CD14-positive monocyte (primary cell): ENCODE results near the gene FGGY. TPM values are rescaled to one million over a fixed set of nuclear protein-coding genes. Genes with fewer than 3 reads are reported as not detected.

Source experiments
- DNase-seq, 3 donors: peaks; one replicate each; pipeline ENCODE4 v3.0.0-alpha.2; 2011 to 2022
- H2AFZ ChIP-seq: 2 replicates; pipeline ENCODE4 v1.6.0; 2012; ENCODE audit warnings: mild to moderate bottlenecking, low read depth, low read length, inconsistent platforms; ENCODE audit not compliant: insufficient read depth, poor library complexity, severe bottlenecking
- H3K27ac ChIP-seq, 2 donors: 1 replicate in 1 of 2; 2 replicates in 1 of 2; pipeline ENCODE4 v1.5.1; 2012 to 2013; ENCODE audit warnings: low read length in 2 of 2, control low read depth in 1 of 2, inconsistent platforms in 1 of 2, low read depth in 1 of 2, mild to moderate bottlenecking in 1 of 2
- H3K27me3 ChIP-seq, 2 donors: one replicate each; pipeline versions ENCODE4 v1.6.0 to v1.6.1; 2011 to 2013; ENCODE audit warnings: low read length in 2 of 2; ENCODE audit not compliant: control insufficient read depth in 2 of 2, insufficient read depth in 2 of 2
- H3K36me3 ChIP-seq, 2 donors: replicated peaks in 1 of 2; 1 replicate in 1 of 2; 2 replicates in 1 of 2; pipeline versions ENCODE4 v1.5.1 to v1.6.1; 2012 to 2013; ENCODE audit warnings: low read length in 2 of 2, control low read depth in 1 of 2, inconsistent platforms in 1 of 2, mild to moderate bottlenecking in 1 of 2; ENCODE audit not compliant: insufficient read depth in 2 of 2, control insufficient read depth in 1 of 2
- H3K4me1 ChIP-seq, 2 donors: 1 replicate in 1 of 2; 2 replicates in 1 of 2; pipeline versions ENCODE4 v1.5.1 to v1.6.1; 2012 to 2013; ENCODE audit warnings: low read length in 2 of 2, control low read depth in 1 of 2, inconsistent platforms in 1 of 2, mild to moderate bottlenecking in 1 of 2, moderate library complexity in 1 of 2; ENCODE audit not compliant: insufficient read depth in 2 of 2, control insufficient read depth in 1 of 2
- H3K4me2 ChIP-seq: replicated peaks from 2 replicates; pipeline ENCODE3; 2012; ENCODE audit warnings: low read length, moderate library complexity, mild to moderate bottlenecking; ENCODE audit not compliant: poor library complexity, severe bottlenecking; ENCODE audit errors: extremely low read depth
- H3K4me3 ChIP-seq, 3 experiments: fragments of 200-600 bp in 1 of 3; sonication (generic) in 1 of 3; replicated peaks in 1 of 3; 1 replicate in 2 of 3; 2 replicates in 1 of 3; pipeline ENCODE4 v1.5.1; 2011 to 2013; ENCODE audit warnings: low read length in 3 of 3, mild to moderate bottlenecking in 3 of 3, control low read depth in 2 of 3, low read depth in 2 of 3, inconsistent platforms in 1 of 3, moderate library complexity in 1 of 3
- H3K79me2 ChIP-seq: 2 replicates; pipeline ENCODE4 v1.6.0; 2012; ENCODE audit warnings: mild to moderate bottlenecking, control low read depth, inconsistent platforms, low read length, moderate library complexity; ENCODE audit not compliant: insufficient read depth
- H3K9ac ChIP-seq: 2 replicates; pipeline ENCODE4 v1.6.0; 2017; ENCODE audit warnings: low read length, mild to moderate bottlenecking; ENCODE audit not compliant: insufficient read depth, poor library complexity, severe bottlenecking
- H3K9me3 ChIP-seq, 2 donors: replicated peaks in 1 of 2; 1 replicate in 1 of 2; 2 replicates in 1 of 2; pipeline versions ENCODE4 v1.5.1 to v1.6.1; 2012 to 2013; ENCODE audit warnings: low read length in 2 of 2, control low read depth in 1 of 2; ENCODE audit not compliant: control insufficient read depth in 1 of 2, insufficient read depth in 1 of 2
- H4K20me1 ChIP-seq: 2 replicates; pipeline ENCODE4 v1.6.0; 2012; ENCODE audit warnings: mild to moderate bottlenecking, low read length, control low read depth, moderate library complexity; ENCODE audit not compliant: insufficient read depth
- H3K27ac Mint-ChIP-seq, 7 donors: one replicate each; pipeline ENCODE4 v1.8.0; 2020; ENCODE audit warnings: mild to moderate bottlenecking in 7 of 7, mixed read lengths in 7 of 7, moderate library complexity in 6 of 7, inconsistent platforms in 2 of 7
- H3K27me3 Mint-ChIP-seq, 3 donors: one replicate each; pipeline ENCODE4 v1.8.0; 2021 to 2022; ENCODE audit warnings: low read depth in 3 of 3, mild to moderate bottlenecking in 3 of 3, mixed read lengths in 3 of 3, moderate library complexity in 3 of 3, inconsistent platforms in 1 of 3
- H3K36me3 Mint-ChIP-seq, 2 donors: one replicate each; pipeline ENCODE4 v1.8.0; 2020; ENCODE audit warnings: mixed read lengths in 2 of 2, inconsistent platforms in 1 of 2, mild to moderate bottlenecking in 1 of 2
- H3K4me1 Mint-ChIP-seq: one replicate; pipeline ENCODE4 v1.8.0; 2020; ENCODE audit warnings: mild to moderate bottlenecking, mixed read lengths
- H3K4me3 Mint-ChIP-seq, 2 donors: one replicate each; pipeline ENCODE4 v1.8.0; 2020; ENCODE audit warnings: mild to moderate bottlenecking in 2 of 2, mixed read lengths in 2 of 2, moderate library complexity in 1 of 2
- H3K9me3 Mint-ChIP-seq, 7 donors: one replicate each; pipeline ENCODE4 v1.8.0; 2020 to 2022; ENCODE audit warnings: mixed read lengths in 7 of 7, mild to moderate bottlenecking in 6 of 7, moderate library complexity in 6 of 7, inconsistent platforms in 2 of 7
- WGBS: methylation state at CpG from one replicate; pipeline ENCODE4 v1.1.5; 2013; ENCODE audit warnings: missing lambda C conversion rate; ENCODE audit not compliant: insufficient coverage; 5-methylcytosine and 5-hydroxymethylcytosine counted together
- intact Hi-C, 2 donors: fragments of 100-400 bp; cut with micrococcal nuclease; formaldehyde crosslinking; loops; one replicate each; pipeline versions ENCODE4 v1.15.0 to v1.15.1; 2023
- polyA plus RNA-seq, 3 donors: library from polyadenylated mRNA; depleted of rRNA in 1 of 3; unstranded in 2 of 3; stranded (reverse) in 1 of 3; fragments of 300-500 nt in 2 of 3; fragments of >200 nt in 1 of 3; fragmentation: Illumina TruSeq in 2 of 3; gene quantifications; 1 replicate in 2 of 3; 2 replicates in 1 of 3; pipeline ENCODE4 v1.2.3, GENCODE V29; 2012 to 2021
- TF ChIP-seq, protein P1 (sequence below): fragments of 200-600 bp; IDR thresholded peaks from one replicate; pipeline ENCODE4 v1.8.0; 2022; ENCODE audit warnings: antibody characterized with exemption, mild to moderate bottlenecking

Gene FGGY
- polyA plus RNA-seq, 3 donors, result 2.3 to 4.3 (median 2.9) TPM

DNA sequence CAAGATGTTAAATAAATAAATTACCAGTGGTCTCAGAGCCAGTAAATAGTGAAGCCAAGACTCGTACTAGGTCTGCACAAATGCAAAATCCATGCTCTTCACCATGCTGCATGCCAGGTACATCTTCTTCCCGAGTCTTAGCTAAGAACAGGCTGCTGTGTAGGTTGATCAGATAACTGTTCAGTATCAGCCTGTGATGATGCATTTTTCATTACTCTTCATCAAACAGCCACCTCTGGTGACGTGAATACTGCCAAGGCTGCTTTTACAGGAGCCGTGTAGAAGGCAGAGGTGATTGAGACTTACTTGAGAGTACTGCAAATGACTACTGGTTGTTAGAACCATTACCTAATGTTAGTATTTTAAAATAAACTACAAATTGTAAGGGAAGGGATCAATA, 478.6 kb downstream of the FGGY start:
- Mint-ChIP-seq H3K36me3 (no peaks in the 10 kb centered on the region), H3K4me3 (no peak overlapping the region), H3K27me3 (peaks cover 0 to 7% (median 0%) of the 10 kb centered on the region in 3 donors), H3K4me1 (no peaks in the 10 kb centered on the region), H3K27ac (no peak overlapping the region), H3K9me3 (no peaks in the 10 kb centered on the region)
- H4K20me1 ChIP-seq, result no peaks in the 10 kb centered on the region
- H3K4me1 ChIP-seq, result no peaks in the 10 kb centered on the region
- intact Hi-C loops, result no loop called here
- no peak overlapping the region for H2AFZ ChIP-seq
- no peak overlapping the region for H3K9ac ChIP-seq
- DNase-seq, result no peak
- H3K27ac ChIP-seq, result no peak overlapping the region
- H3K36me3 ChIP-seq, result no peaks in the 10 kb centered on the region
- H3K4me3 ChIP-seq, result no peak overlapping the region
- WGBS, result no CpG with 5 or more reads among the region's 4 CpGs
- TF ChIP-seq, protein P1, sequence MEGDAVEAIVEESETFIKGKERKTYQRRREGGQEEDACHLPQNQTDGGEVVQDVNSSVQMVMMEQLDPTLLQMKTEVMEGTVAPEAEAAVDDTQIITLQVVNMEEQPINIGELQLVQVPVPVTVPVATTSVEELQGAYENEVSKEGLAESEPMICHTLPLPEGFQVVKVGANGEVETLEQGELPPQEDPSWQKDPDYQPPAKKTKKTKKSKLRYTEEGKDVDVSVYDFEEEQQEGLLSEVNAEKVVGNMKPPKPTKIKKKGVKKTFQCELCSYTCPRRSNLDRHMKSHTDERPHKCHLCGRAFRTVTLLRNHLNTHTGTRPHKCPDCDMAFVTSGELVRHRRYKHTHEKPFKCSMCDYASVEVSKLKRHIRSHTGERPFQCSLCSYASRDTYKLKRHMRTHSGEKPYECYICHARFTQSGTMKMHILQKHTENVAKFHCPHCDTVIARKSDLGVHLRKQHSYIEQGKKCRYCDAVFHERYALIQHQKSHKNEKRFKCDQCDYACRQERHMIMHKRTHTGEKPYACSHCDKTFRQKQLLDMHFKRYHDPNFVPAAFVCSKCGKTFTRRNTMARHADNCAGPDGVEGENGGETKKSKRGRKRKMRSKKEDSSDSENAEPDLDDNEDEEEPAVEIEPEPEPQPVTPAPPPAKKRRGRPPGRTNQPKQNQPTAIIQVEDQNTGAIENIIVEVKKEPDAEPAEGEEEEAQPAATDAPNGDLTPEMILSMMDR, result no peak
- H3K27me3 ChIP-seq, result no peaks in the 10 kb centered on the region
- H3K4me2 ChIP-seq, result no peak overlapping the region
- H3K79me2 ChIP-seq, result no peaks in the 10 kb centered on the region
- no peaks in the 10 kb centered on the region for H3K9me3 ChIP-seq

DNA sequence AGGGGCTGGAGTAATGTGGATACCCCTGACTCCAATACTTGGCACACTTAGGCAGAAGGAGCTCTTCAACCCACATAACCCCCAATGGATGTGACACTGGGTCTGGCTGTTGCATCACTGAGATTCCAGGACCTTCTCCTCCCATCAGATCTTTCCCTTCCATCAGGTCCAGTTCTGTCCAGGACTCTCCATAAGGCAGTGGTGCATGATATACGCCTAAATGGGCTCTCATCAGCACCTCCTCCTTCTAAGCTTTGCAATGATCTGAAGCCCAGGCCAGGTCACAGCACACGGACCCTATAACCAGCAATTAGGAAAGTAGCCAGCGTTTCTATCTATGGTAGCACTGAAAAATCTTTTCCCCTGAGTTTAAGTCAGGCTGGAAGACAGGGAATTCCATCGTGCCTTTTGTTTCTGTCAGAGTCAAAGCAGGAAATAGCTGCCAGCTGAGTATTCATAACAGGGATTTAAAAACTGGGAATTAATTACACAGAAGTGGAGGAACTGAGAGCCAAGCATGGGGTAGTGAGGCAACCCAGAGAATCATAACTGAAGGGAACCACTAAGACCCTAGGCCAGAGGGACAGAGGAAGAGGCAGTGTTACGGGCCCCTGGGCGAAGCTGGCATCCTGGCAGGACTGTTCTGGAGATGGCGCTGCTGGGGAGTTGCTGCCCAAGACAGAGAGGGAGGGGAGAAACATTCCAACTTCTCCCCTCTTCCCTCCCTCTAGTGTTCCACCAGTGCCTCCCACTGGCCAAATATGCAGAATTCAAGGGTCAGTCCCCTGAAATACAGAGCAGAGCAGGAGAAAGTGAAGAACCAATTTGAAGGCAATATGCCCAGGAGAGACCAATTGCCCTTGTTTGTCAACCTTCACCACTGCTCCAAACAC, 480.3 kb downstream of the FGGY start:
- WGBS, result 95% methylated on average over 3 of the region's 7 CpGs

More for the DNA sequence above, 480.3 kb downstream of the FGGY start:
- TF ChIP-seq, protein P1, result no peak
- no peaks in the 10 kb centered on the region for H3K36me3 Mint-ChIP-seq
- H3K27me3 ChIP-seq, result no peaks in the 10 kb centered on the region
- DNase-seq, result no peak
- peaks cover 0 to 7% (median 0%) of the 10 kb centered on the region in 3 donors for H3K27me3 Mint-ChIP-seq
- no peaks in the 10 kb centered on the region for H3K9me3 ChIP-seq
- no peak overlapping the region for H3K27ac Mint-ChIP-seq
- H4K20me1 ChIP-seq, result no peaks in the 10 kb centered on the region
- intact Hi-C loops, result no loop called here
- H3K36me3 ChIP-seq, result no peaks in the 10 kb centered on the region
- H3K27ac ChIP-seq, result no peak overlapping the region
- H3K4me2 ChIP-seq, result no peak overlapping the region
- no peak overlapping the region for H3K4me3 ChIP-seq
- H3K4me3 Mint-ChIP-seq, result no peak overlapping the region
- no peak overlapping the region for H2AFZ ChIP-seq
- no peak overlapping the region for H3K9ac ChIP-seq
- no peaks in the 10 kb centered on the region for H3K9me3 Mint-ChIP-seq
- no peaks in the 10 kb centered on the region for H3K4me1 Mint-ChIP-seq
- H3K79me2 ChIP-seq, result no peaks in the 10 kb centered on the region
- H3K4me1 ChIP-seq, result no peaks in the 10 kb centered on the region
